WTC11 (cell line): ENCODE results near the gene KIF13A. TPM values are rescaled to one million over a fixed set of nuclear protein-coding genes. Genes with fewer than 3 reads are reported as not detected.

Experiments
- ATAC-seq: fragments of 200-7000 bp; cut with Tn5 transposase; 2 replicates; pipeline ENCODE4 v1.10.0; 2021; ENCODE audit warnings: mild to moderate bottlenecking, moderate library complexity
- CTCF ChIA-PET: fragments of 300-600 bp; sonication (Branson Sonifier 250); formaldehyde crosslinking; loops from one replicate; lab custom pipeline; 2021; ENCODE audit warnings: antibody characterized with exemption; lab: Charles Lee
- POLR2A ChIA-PET: fragments of 350-600 bp; sonication (Branson Sonifier 250); formaldehyde crosslinking; loops from one replicate; lab custom pipeline; 2021; ENCODE audit warnings: antibody characterized with exemption; lab: Charles Lee
- DNase-seq: peaks from one replicate; pipeline ENCODE4 v3.0.0; 2021; ENCODE audit warnings: low spot score
- H3K27ac Mint-ChIP-seq: 2 replicates; pipeline ENCODE4 v1.8.0; 2021; ENCODE audit warnings: mixed read lengths
- H3K27me3 Mint-ChIP-seq: 2 replicates; pipeline ENCODE4 v1.8.0; 2021; ENCODE audit warnings: low read depth, mild to moderate bottlenecking, moderate library complexity, mixed read lengths
- H3K36me3 Mint-ChIP-seq: 2 replicates; pipeline ENCODE4 v1.8.0; 2021; ENCODE audit warnings: mixed read lengths
- H3K4me1 Mint-ChIP-seq: 2 replicates; pipeline ENCODE4 v1.8.0; 2022; ENCODE audit warnings: mixed read lengths
- H3K4me3 Mint-ChIP-seq: 2 replicates; pipeline ENCODE4 v1.8.0; 2021; ENCODE audit warnings: mild to moderate bottlenecking, moderate library complexity, mixed read lengths
- H3K9me3 Mint-ChIP-seq: 2 replicates; pipeline ENCODE4 v1.8.0; 2021; ENCODE audit warnings: mixed read lengths
- CBFB ChIP-seq: sonication (generic); formaldehyde crosslinking; IDR thresholded peaks from 2 replicates; pipeline ENCODE4 v1.8.1; 2022; ENCODE audit warnings: mild to moderate bottlenecking, low read depth, missing genetic modification reagents
- CREB1 ChIP-seq: sonication (generic); formaldehyde crosslinking; IDR thresholded peaks from 2 replicates; pipeline ENCODE4 v1.8.0; 2023; ENCODE audit warnings: mild to moderate bottlenecking, missing genetic modification reagents
- FOXP1 ChIP-seq: sonication (generic); formaldehyde crosslinking; IDR thresholded peaks from 2 replicates; pipeline ENCODE4 v1.8.0; 2022; ENCODE audit warnings: missing genetic modification reagents, mild to moderate bottlenecking, moderate library complexity, borderline replicate concordance
- GTF2I ChIP-seq: fragments of 250-450 bp; sonication (Bioruptor Pico); conservative IDR thresholded peaks from 2 replicates; pipeline ENCODE4 v1.4.0; 2021; ENCODE audit warnings: mild to moderate bottlenecking
- NFYB ChIP-seq: sonication (generic); formaldehyde crosslinking; conservative IDR thresholded peaks from 2 replicates; pipeline ENCODE4 v1.8.0; 2022; ENCODE audit warnings: low read depth, missing genetic modification reagents
- NR2C2 ChIP-seq: sonication (generic); formaldehyde crosslinking; IDR thresholded peaks from 2 replicates; pipeline ENCODE4 v1.8.0; 2022; ENCODE audit warnings: mild to moderate bottlenecking, missing genetic modification reagents
- SMAD3 ChIP-seq: sonication (generic); formaldehyde crosslinking; IDR thresholded peaks from 2 replicates; pipeline ENCODE4 v1.8.0; 2022; ENCODE audit warnings: missing genetic modification reagents, mild to moderate bottlenecking, borderline replicate concordance
- TEAD1 ChIP-seq: sonication (generic); formaldehyde crosslinking; IDR thresholded peaks from 2 replicates; pipeline ENCODE4 v1.8.0; 2022; ENCODE audit warnings: mild to moderate bottlenecking, missing genetic modification reagents
- TP53 ChIP-seq: sonication (generic); formaldehyde crosslinking; IDR thresholded peaks from 2 replicates; pipeline ENCODE4 v1.8.1; 2023; ENCODE audit warnings: mild to moderate bottlenecking, missing genetic modification reagents
- total RNA-seq: library from RNA; stranded (reverse); gene quantifications from 3 replicates; pipeline ENCODE4 v1.2.3, GENCODE V29; 2021
- TF ChIP-seq, protein P1 (sequence below): sonication (generic); formaldehyde crosslinking; IDR thresholded peaks from 2 replicates; pipeline ENCODE4 v1.8.1; 2023; ENCODE audit warnings: mild to moderate bottlenecking, missing genetic modification reagents, moderate library complexity
- TF ChIP-seq, protein P2 (sequence below): sonication (generic); formaldehyde crosslinking; IDR thresholded peaks from 2 replicates; pipeline ENCODE4 v1.8.1; 2022; ENCODE audit warnings: missing genetic modification reagents, borderline replicate concordance
- TF ChIP-seq, protein P3 (sequence below): sonication (generic); formaldehyde crosslinking; IDR thresholded peaks from 2 replicates; pipeline ENCODE4 v1.8.1; 2022; ENCODE audit warnings: low read depth, mild to moderate bottlenecking, moderate library complexity, missing genetic modification reagents, borderline replicate concordance
- TF ChIP-seq, protein P4 (sequence below): sonication (generic); formaldehyde crosslinking; IDR thresholded peaks from 2 replicates; pipeline ENCODE4 v1.8.1; 2022; ENCODE audit warnings: mild to moderate bottlenecking, missing genetic modification reagents, moderate library complexity, borderline replicate concordance
- TF ChIP-seq, protein P5 (sequence below): sonication (generic); formaldehyde crosslinking; IDR thresholded peaks from 2 replicates; pipeline ENCODE4 v1.8.0; 2023; ENCODE audit warnings: mild to moderate bottlenecking, missing genetic modification reagents
- TF ChIP-seq, protein P6 (sequence below): sonication (generic); formaldehyde crosslinking; IDR thresholded peaks from 2 replicates; pipeline ENCODE4 v1.8.0; 2022; ENCODE audit warnings: missing genetic modification reagents
- TF ChIP-seq, protein P7 (sequence below): sonication (generic); formaldehyde crosslinking; IDR thresholded peaks from 2 replicates; pipeline ENCODE4 v1.8.0; 2023; ENCODE audit warnings: missing genetic modification reagents, mild to moderate bottlenecking, borderline replicate concordance

Gene KIF13A
- total RNA-seq, 1 experiment from 2014 or later = 32.7 TPM

DNA sequence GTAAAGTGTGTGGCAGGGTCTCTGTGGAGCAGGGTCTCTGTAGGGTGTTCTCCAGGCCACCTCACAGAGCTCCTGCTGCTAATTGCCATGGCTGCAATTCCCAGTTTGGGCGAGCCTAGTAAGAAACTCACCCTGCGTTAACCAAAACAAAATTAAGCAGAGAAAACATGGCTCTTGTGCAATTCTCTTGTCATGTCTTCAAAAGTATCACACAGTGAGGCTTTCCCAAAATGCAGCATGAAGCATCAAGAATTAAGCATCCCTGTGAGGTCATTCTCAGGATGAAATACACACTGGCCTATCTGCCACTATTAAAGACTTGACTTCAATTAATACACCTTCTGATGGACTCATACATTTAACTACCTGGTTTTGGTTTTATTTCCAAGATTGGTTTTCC is 72.8 kb downstream of the KIF13A start:
- CTCF ChIA-PET = interaction anchor here (1.5 kb wide), 1 partner anchor 207 kb away, joined by 4 read pairs; the partner anchor contains the start of gene NHLRC1
- no peaks in the 10 kb centered on the region for H3K9me3 Mint-ChIP-seq
- TF ChIP-seq CREB1 (CRISPR knock-in tag) (no peak), NFYB (CRISPR knock-in tag) (no peak), CBFB (no peak), GTF2I (CRISPR knock-in tag) (no peak), FOXP1 (CRISPR knock-in tag) (no peak), TEAD1 (no peak), NR2C2 (CRISPR knock-in tag) (no peak), TP53 (no peak), SMAD3 (no peak)
- TF ChIP-seq, protein P1, sequence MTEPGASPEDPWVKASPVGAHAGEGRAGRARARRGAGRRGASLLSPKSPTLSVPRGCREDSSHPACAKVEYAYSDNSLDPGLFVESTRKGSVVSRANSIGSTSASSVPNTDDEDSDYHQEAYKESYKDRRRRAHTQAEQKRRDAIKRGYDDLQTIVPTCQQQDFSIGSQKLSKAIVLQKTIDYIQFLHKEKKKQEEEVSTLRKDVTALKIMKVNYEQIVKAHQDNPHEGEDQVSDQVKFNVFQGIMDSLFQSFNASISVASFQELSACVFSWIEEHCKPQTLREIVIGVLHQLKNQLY (CRISPR knock-in tag) = no peak
- TF ChIP-seq, protein P2, sequence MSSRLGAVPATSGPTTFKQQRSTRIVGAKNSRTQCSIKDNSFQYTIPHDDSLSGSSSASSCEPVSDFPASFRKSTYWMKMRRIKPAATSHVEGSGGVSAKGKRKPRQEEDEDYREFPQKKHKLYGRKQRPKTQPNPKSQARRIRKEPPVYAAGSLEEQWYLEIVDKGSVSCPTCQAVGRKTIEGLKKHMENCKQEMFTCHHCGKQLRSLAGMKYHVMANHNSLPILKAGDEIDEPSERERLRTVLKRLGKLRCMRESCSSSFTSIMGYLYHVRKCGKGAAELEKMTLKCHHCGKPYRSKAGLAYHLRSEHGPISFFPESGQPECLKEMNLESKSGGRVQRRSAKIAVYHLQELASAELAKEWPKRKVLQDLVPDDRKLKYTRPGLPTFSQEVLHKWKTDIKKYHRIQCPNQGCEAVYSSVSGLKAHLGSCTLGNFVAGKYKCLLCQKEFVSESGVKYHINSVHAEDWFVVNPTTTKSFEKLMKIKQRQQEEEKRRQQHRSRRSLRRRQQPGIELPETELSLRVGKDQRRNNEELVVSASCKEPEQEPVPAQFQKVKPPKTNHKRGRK = no peak
- TF ChIP-seq, protein P3, sequence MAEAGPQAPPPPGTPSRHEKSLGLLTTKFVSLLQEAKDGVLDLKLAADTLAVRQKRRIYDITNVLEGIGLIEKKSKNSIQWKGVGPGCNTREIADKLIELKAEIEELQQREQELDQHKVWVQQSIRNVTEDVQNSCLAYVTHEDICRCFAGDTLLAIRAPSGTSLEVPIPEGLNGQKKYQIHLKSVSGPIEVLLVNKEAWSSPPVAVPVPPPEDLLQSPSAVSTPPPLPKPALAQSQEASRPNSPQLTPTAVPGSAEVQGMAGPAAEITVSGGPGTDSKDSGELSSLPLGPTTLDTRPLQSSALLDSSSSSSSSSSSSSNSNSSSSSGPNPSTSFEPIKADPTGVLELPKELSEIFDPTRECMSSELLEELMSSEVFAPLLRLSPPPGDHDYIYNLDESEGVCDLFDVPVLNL (CRISPR knock-in tag) = no peak
- TF ChIP-seq, protein P4, sequence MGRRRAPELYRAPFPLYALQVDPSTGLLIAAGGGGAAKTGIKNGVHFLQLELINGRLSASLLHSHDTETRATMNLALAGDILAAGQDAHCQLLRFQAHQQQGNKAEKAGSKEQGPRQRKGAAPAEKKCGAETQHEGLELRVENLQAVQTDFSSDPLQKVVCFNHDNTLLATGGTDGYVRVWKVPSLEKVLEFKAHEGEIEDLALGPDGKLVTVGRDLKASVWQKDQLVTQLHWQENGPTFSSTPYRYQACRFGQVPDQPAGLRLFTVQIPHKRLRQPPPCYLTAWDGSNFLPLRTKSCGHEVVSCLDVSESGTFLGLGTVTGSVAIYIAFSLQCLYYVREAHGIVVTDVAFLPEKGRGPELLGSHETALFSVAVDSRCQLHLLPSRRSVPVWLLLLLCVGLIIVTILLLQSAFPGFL (CRISPR knock-in tag) = no peak
- TF ChIP-seq, protein P5, sequence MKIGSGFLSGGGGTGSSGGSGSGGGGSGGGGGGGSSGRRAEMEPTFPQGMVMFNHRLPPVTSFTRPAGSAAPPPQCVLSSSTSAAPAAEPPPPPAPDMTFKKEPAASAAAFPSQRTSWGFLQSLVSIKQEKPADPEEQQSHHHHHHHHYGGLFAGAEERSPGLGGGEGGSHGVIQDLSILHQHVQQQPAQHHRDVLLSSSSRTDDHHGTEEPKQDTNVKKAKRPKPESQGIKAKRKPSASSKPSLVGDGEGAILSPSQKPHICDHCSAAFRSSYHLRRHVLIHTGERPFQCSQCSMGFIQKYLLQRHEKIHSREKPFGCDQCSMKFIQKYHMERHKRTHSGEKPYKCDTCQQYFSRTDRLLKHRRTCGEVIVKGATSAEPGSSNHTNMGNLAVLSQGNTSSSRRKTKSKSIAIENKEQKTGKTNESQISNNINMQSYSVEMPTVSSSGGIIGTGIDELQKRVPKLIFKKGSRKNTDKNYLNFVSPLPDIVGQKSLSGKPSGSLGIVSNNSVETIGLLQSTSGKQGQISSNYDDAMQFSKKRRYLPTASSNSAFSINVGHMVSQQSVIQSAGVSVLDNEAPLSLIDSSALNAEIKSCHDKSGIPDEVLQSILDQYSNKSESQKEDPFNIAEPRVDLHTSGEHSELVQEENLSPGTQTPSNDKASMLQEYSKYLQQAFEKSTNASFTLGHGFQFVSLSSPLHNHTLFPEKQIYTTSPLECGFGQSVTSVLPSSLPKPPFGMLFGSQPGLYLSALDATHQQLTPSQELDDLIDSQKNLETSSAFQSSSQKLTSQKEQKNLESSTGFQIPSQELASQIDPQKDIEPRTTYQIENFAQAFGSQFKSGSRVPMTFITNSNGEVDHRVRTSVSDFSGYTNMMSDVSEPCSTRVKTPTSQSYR (CRISPR knock-in tag) = no peak
- TF ChIP-seq, protein P6, sequence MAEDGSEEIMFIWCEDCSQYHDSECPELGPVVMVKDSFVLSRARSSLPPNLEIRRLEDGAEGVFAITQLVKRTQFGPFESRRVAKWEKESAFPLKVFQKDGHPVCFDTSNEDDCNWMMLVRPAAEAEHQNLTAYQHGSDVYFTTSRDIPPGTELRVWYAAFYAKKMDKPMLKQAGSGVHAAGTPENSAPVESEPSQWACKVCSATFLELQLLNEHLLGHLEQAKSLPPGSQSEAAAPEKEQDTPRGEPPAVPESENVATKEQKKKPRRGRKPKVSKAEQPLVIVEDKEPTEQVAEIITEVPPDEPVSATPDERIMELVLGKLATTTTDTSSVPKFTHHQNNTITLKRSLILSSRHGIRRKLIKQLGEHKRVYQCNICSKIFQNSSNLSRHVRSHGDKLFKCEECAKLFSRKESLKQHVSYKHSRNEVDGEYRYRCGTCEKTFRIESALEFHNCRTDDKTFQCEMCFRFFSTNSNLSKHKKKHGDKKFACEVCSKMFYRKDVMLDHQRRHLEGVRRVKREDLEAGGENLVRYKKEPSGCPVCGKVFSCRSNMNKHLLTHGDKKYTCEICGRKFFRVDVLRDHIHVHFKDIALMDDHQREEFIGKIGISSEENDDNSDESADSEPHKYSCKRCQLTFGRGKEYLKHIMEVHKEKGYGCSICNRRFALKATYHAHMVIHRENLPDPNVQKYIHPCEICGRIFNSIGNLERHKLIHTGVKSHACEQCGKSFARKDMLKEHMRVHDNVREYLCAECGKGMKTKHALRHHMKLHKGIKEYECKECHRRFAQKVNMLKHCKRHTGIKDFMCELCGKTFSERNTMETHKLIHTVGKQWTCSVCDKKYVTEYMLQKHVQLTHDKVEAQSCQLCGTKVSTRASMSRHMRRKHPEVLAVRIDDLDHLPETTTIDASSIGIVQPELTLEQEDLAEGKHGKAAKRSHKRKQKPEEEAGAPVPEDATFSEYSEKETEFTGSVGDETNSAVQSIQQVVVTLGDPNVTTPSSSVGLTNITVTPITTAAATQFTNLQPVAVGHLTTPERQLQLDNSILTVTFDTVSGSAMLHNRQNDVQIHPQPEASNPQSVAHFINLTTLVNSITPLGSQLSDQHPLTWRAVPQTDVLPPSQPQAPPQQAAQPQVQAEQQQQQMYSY (CRISPR knock-in tag) = no peak
- TF ChIP-seq, protein P7, sequence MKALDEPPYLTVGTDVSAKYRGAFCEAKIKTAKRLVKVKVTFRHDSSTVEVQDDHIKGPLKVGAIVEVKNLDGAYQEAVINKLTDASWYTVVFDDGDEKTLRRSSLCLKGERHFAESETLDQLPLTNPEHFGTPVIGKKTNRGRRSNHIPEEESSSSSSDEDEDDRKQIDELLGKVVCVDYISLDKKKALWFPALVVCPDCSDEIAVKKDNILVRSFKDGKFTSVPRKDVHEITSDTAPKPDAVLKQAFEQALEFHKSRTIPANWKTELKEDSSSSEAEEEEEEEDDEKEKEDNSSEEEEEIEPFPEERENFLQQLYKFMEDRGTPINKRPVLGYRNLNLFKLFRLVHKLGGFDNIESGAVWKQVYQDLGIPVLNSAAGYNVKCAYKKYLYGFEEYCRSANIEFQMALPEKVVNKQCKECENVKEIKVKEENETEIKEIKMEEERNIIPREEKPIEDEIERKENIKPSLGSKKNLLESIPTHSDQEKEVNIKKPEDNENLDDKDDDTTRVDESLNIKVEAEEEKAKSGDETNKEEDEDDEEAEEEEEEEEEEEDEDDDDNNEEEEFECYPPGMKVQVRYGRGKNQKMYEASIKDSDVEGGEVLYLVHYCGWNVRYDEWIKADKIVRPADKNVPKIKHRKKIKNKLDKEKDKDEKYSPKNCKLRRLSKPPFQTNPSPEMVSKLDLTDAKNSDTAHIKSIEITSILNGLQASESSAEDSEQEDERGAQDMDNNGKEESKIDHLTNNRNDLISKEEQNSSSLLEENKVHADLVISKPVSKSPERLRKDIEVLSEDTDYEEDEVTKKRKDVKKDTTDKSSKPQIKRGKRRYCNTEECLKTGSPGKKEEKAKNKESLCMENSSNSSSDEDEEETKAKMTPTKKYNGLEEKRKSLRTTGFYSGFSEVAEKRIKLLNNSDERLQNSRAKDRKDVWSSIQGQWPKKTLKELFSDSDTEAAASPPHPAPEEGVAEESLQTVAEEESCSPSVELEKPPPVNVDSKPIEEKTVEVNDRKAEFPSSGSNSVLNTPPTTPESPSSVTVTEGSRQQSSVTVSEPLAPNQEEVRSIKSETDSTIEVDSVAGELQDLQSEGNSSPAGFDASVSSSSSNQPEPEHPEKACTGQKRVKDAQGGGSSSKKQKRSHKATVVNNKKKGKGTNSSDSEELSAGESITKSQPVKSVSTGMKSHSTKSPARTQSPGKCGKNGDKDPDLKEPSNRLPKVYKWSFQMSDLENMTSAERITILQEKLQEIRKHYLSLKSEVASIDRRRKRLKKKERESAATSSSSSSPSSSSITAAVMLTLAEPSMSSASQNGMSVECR = no peak
- TF ChIP-seq, all 79 proteins: peak for 0

More for the DNA sequence above, 72.8 kb downstream of the KIF13A start:
- DNase-seq = no peak
- H3K4me1 Mint-ChIP-seq = peaks cover 28% of the 10 kb centered on the region
- no peak for ATAC-seq
- no peaks in the 10 kb centered on the region for H3K27me3 Mint-ChIP-seq
- H3K4me3 Mint-ChIP-seq = no peak overlapping the region
- H3K36me3 Mint-ChIP-seq = no peaks in the 10 kb centered on the region
- no peak overlapping the region for H3K27ac Mint-ChIP-seq
- POLR2A ChIA-PET = no interaction called here
